Thoracic aorta (tissue), 2 donors: ENCODE measurements around the gene GALM. TPM values are rescaled to one million over a fixed set of nuclear protein-coding genes. Genes with fewer than 3 reads are reported as not detected.

Experiments used
- ATAC-seq: fragments of 150-250 bp; one replicate; pipeline ENCODE4 v1.8.0; 2017; ENCODE audit warnings: low read depth; ENCODE audit not compliant: insufficient number of reproducible peaks, low FRiP score
- DNase-seq: peaks from one replicate; pipeline ENCODE4 v3.0.0-alpha.2; 2020; ENCODE audit warnings: low spot score
- H3K27ac ChIP-seq, 2 donors: fragments of 200-600 bp; sonication (generic); 1 replicate in 1 of 2; 2 replicates in 1 of 2; pipeline ENCODE4 v1.5.1; 2016; ENCODE audit warnings: mild to moderate bottlenecking in 2 of 2, moderate library complexity in 2 of 2
- H3K27me3 ChIP-seq: fragments of 200-600 bp; sonication (generic); replicated peaks from 2 replicates; pipeline ENCODE4 v1.6.0; 2016; ENCODE audit warnings: mild to moderate bottlenecking; ENCODE audit not compliant: insufficient read depth
- H3K36me3 ChIP-seq: fragments of 200-600 bp; sonication (generic); one replicate; pipeline ENCODE4 v1.5.1; 2016
- H3K4me1 ChIP-seq, 2 donors: fragments of 200-600 bp; sonication (generic); 1 replicate in 1 of 2; 2 replicates in 1 of 2; pipeline versions ENCODE4 v1.5.1 to v1.6.0; 2016; ENCODE audit warnings: low read depth in 2 of 2, mild to moderate bottlenecking in 1 of 2; ENCODE audit not compliant: control insufficient read depth in 1 of 2
- H3K4me3 ChIP-seq: fragments of 200-600 bp; sonication (generic); 2 replicates; pipeline ENCODE4 v1.5.1; 2016; ENCODE audit warnings: mild to moderate bottlenecking
- H3K9me3 ChIP-seq: fragments of 200-600 bp; sonication (generic); 2 replicates; pipeline ENCODE4 v1.5.1; 2016
- CTCF ChIP-seq: fragments of 200-600 bp; sonication (generic); IDR thresholded peaks from one replicate; pipeline ENCODE4 v1.5.1; 2019; ENCODE audit warnings: antibody characterized with exemption
- total RNA-seq, 2 donors: library from RNA; depleted of rRNA; stranded (reverse); fragments of >200 nt; gene quantifications; one replicate each; pipeline versions ENCODE4 v1.1.0 to v1.2.3, GENCODE V29; 2016

The GALM gene
- total RNA-seq, 2 donors from 2014 or later: 19.5 to 25.1 TPM

GRCh38 chr2:38691994-38692393 lies 26.1 kb downstream of the GALM start:
- Histone ChIP-seq H3K36me3 (no peaks in the 10 kb centered on the region), H3K4me3 (no peak overlapping the region), H3K27me3 (no peaks in the 10 kb centered on the region), H3K27ac (peak overlapping the region in 1 of 2 donors; percentile 20), H3K4me1 (peaks cover 14 to 27% of the 10 kb centered on the region in 2 donors), H3K9me3 (no peaks in the 10 kb centered on the region)
- no peak for TF ChIP-seq CTCF
- DNase-seq (no peak), ATAC-seq (no peak)

GRCh38 chr2:38692636-38693318 lies 26.9 kb downstream of the GALM start:
- Histone ChIP-seq H3K4me1 (peaks cover 14 to 27% of the 10 kb centered on the region in 2 donors), H3K27ac (peak overlapping the region; percentile 12 to 20), H3K9me3 (no peaks in the 10 kb centered on the region), H3K4me3 (no peak overlapping the region), H3K27me3 (no peaks in the 10 kb centered on the region), H3K36me3 (no peaks in the 10 kb centered on the region)
- ATAC-seq: no peak
- TF ChIP-seq CTCF: no peak
- no peak for DNase-seq

GRCh38 chr2:38697116-38697840 lies 31.4 kb downstream of the GALM start:
- Histone ChIP-seq H3K27me3 (no peaks in the 10 kb centered on the region), H3K4me3 (no peak overlapping the region), H3K27ac (no peak overlapping the region), H3K4me1 (peaks cover 1 to 10% of the 10 kb centered on the region in 2 donors), H3K36me3 (no peaks in the 10 kb centered on the region), H3K9me3 (no peaks in the 10 kb centered on the region)
- ATAC-seq (no peak), DNase-seq (no peak)
- TF ChIP-seq CTCF: no peak

GRCh38 chr2:38698467-38699003 lies 32.6 kb downstream of the GALM start:
- TF ChIP-seq CTCF: no peak
- DNase-seq: no peak

GRCh38 chr2:38700113-38700785 lies 34.3 kb downstream of the GALM start:
- no peak overlapping the region for H3K27ac ChIP-seq
- DNase-seq (no peak), ATAC-seq (no peak)
- no peaks in the 10 kb centered on the region for H3K9me3 ChIP-seq
- no peak for TF ChIP-seq CTCF
- no peaks in the 10 kb centered on the region for H3K36me3 ChIP-seq
- H3K27me3 ChIP-seq: no peaks in the 10 kb centered on the region
- H3K4me3 ChIP-seq: no peak overlapping the region
- peaks cover 4 to 7% of the 10 kb centered on the region in 2 donors for H3K4me1 ChIP-seq

More at GRCh38 chr2:38698467-38699003, 32.6 kb downstream of the GALM start:
- H3K4me1 ChIP-seq: peaks cover 0 to 4% of the 10 kb centered on the region in 2 donors
- H3K36me3 ChIP-seq: no peaks in the 10 kb centered on the region
- no peak for ATAC-seq
- no peaks in the 10 kb centered on the region for H3K27me3 ChIP-seq
- no peak overlapping the region for H3K4me3 ChIP-seq
- no peaks in the 10 kb centered on the region for H3K9me3 ChIP-seq
- H3K27ac ChIP-seq: no peak overlapping the region
